Measurements from ENCODE around the gene ARHGEF17.

Gene ARHGEF17

GRCh38 chr11:73406131-73406530, 98.1 kb downstream of the ARHGEF17 start:
- no peak for DNase-seq (ENCODE audit: low read depth, low spot score)

DNA sequence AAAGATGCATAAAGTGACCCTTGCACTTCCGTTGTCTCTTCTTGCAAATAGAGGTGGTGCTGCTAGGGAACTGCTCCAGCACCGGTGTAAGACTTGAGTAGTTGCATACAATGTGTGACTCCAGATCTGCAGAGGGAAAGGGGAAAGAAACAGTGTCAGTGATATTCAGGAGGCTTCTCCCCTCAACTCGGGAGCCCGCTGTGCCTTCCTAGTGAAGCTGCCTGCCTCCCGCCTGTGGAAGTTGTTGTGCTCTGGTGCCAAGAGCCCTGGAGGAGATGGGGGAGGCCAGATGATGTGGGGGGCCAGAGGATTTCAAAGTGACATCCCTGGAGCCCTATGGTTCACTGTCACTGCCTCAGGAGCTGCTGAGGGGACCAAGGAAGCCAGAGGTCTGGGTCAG, 98.5 kb downstream of the ARHGEF17 start:
- no peak for DNase-seq (ENCODE audit: low read depth, low spot score)

DNA sequence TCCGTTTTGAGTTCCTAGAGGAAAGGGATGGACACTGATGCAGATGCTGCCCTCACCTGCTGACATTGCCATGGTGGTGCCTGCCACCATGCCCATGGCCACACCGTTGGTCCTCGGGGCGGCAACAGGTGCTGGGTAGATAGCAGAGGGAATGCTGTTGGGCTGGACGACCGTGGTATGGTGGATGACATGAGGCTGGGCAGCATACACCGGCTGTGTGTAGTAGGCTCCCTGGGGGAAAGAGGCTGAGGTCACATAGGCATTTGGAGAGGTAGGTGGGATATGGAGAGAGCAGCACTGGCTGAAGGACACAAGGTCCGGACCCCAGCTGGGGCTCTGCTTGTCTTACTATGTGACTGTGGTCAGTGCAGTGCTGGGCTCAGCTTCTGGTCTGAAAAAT, 101.4 kb downstream of the ARHGEF17 start:
- no peak for DNase-seq (ENCODE audit: low read depth, low spot score)

- DNase-seq (ENCODE audit: low read depth, low spot score), result no peak
Observed at GRCh38 chr11:73410627-73411026, 102.6 kb downstream of the ARHGEF17 start.

DNA sequence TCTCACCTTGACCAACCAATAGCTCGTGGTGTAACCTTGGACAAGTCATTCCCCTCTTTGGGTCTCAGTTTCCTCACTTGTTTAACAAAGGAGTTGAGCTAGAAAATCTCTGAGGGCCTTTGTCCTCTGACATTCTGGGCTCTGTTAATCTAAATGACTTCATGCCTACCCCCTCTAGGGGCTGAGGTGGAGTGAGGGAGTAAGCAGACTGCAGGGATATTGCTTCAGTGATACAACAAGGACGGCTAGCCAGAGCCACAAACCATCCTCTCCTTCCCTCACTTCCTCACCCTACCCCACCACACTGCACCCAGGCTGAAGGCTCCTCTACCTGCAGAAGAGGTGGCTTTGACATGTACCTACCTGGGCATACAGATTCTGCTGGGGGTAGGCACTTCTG, 103.0 kb downstream of the ARHGEF17 start:
- DNase-seq (ENCODE audit: low read depth, low spot score), result no peak

GRCh38 chr11:73412308-73412707, 104.2 kb downstream of the ARHGEF17 start:
- no peak for DNase-seq (ENCODE audit: low read depth, low spot score)

DNA sequence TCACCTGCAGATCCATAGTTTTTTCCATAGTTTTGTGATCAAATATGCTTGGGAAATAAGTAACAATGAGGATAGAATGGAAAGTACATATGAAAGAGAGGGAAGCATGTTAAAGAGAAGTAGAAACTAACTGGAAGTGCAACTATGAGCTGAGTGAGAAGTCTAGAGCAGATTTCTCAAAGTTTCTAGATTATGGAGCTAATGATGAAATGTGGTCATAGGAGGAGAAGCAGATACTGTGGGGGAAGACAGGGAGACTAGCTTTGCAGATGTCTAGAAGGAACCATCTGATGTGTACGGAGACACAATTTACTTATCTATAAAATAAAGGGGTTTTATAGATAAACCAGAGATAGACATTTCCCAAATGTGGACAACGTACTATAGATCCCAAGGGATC, 105.2 kb downstream of the ARHGEF17 start:
- DNase-seq (ENCODE audit: low read depth, low spot score), result no peak

DNA sequence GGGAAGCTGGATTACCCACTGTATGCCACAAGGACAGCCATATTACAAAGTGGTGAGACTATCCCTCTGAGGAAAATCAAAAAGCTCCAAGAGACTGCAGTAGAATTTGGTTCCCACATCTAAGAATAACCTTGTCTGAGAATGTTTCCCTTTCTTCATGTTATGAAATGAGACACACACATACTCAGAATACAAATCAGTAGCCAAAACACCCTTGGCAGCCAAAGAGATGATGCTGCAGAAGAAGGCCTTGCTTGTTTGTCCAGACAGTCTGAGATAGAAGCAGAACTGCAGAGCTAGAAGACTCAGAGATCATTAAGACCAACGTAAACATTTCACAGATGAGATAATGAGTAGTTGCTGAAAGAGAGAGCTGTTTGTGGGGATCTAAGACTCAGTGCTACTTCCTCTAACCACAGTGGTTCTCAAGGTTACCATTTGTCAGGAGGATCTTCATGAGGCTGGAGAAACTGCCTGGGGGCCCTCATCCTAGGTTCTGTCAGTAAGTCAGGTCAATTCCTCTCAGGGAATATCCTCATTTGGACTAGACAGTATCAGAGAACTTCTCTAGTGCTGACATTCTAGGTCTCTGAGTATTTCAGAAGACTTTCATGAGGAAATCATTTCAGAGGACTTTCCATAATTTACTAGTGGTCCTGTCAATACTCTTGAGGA, 107.0 kb downstream of the ARHGEF17 start:
- no peak for DNase-seq (ENCODE audit: low read depth, low spot score)

- DNase-seq (ENCODE audit: low read depth, low spot score), result no peak
Observed at GRCh38 chr11:73415854-73416615, 108.0 kb downstream of the ARHGEF17 start.

DNA sequence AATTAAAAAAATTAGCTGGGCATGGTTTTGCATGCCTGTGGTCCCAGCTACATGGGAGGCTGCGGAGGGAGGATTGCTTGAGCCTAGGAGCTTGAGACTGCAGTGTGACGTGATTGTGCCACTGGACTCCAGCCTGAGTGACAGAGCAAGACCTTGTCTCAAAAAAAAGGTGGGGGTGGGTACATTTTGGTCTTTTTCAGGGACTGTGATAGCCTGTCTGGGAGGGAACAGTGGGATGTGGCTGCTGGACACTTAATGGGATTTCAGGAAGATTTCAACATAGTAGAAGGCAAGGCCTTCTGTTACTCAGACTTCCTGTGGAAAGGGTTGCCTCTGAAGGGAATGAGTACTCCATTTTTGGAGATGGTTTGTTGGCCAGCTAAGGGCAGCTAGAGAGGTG, 108.7 kb downstream of the ARHGEF17 start:
- DNase-seq (ENCODE audit: low read depth, low spot score), result no peak

Measured in activated naive CD8-positive, alpha-beta T cell treated with anti-CD3 and anti-CD28 coated beads, Interleukin-2, amount 50 U/mL, for 16 hours (primary cell).